ENCODE results near the gene FAM219A.

GRCh38 chr9:34484678-34485077, 26.3 kb upstream of the FAM219A start:
- TF ChIP-seq CTCF (IDR thresholded peaks at IDR 0.05) (no peak), ZNF281 (CRISPR knock-in tag; IDR thresholded peaks at IDR 0.05) (no peak), SMAD3 (CRISPR knock-in tag; IDR thresholded peaks at IDR 0.05; ENCODE audit: borderline replicate concordance) (no peak)
